Activated B cell treated with CpG ODN at 0.5 μM for 24 hours (primary cell): ENCODE results near the gene MRPS26. TPM values are rescaled to one million over a fixed set of nuclear protein-coding genes. Genes with fewer than 3 reads are reported as not detected.

Experiments
- ATAC-seq: fragments of 200-7000 bp; cut with Tn5 transposase; one replicate; pipeline ENCODE4 v1.10.0; 2021; ENCODE audit warnings: low read depth, mild to moderate bottlenecking, moderate library complexity
- CTCF ChIA-PET: fragments of 350-600 bp; sonication (Branson Sonifier 250); formaldehyde crosslinking; loops from one replicate; lab custom pipeline; 2021; ENCODE audit warnings: antibody characterized with exemption; lab: Charles Lee
- POLR2A ChIA-PET: fragments of 350-600 bp; sonication (Branson Sonifier 250); formaldehyde crosslinking; loops from one replicate; lab custom pipeline; 2021; ENCODE audit warnings: antibody characterized with exemption; lab: Charles Lee
- DNase-seq: peaks from one replicate; pipeline ENCODE4 v3.0.0; 2022
- H3K27ac Mint-ChIP-seq: one replicate; pipeline ENCODE4 v1.8.0; 2020; ENCODE audit warnings: mixed read lengths
- H3K27me3 Mint-ChIP-seq: one replicate; pipeline ENCODE4 v1.8.0; 2021; ENCODE audit warnings: mixed read lengths
- H3K36me3 Mint-ChIP-seq: one replicate; pipeline ENCODE4 v1.8.0; 2021; ENCODE audit warnings: low read depth, mixed read lengths
- H3K4me1 Mint-ChIP-seq: one replicate; pipeline ENCODE4 v1.8.0; 2021; ENCODE audit warnings: mixed read lengths
- H3K4me3 Mint-ChIP-seq: one replicate; pipeline ENCODE4 v1.8.0; 2020; ENCODE audit warnings: mild to moderate bottlenecking, mixed read lengths
- H3K9me3 Mint-ChIP-seq: one replicate; pipeline ENCODE4 v1.8.0; 2020; ENCODE audit warnings: mixed read lengths
- CTCF ChIP-seq: fragments of 200-600 bp; IDR thresholded peaks from one replicate; pipeline ENCODE4 v1.8.0; 2022; ENCODE audit warnings: antibody characterized with exemption, mild to moderate bottlenecking
- intact Hi-C: fragments of 100-400 bp; cut with micrococcal nuclease; formaldehyde crosslinking; loops from one replicate; pipeline ENCODE4 v1.15.1; 2024
- total RNA-seq: library from RNA; stranded (reverse); gene quantifications from 2 replicates; pipeline ENCODE4 v1.2.3, GENCODE V29; 2022

MRPS26 gene
- total RNA-seq, 1 donor from 2014 or later: 30.6 TPM

- ATAC-seq (no peak), DNase-seq (no peak)
- H3K9me3 Mint-ChIP-seq: no peaks in the 10 kb centered on the region
- intact Hi-C loops: loop anchor here (10.0 kb wide), 1 partner anchor 973 kb away; the partner anchor contains the start of gene RNF24
- H3K36me3 Mint-ChIP-seq: peaks cover 36% of the 10 kb centered on the region
- no peak overlapping the region for H3K4me3 Mint-ChIP-seq
- ChIA-PET CTCF (interaction anchor here (2.2 kb wide), 1 partner anchor 11 kb away, joined by 5 read pairs; no protein-coding TSS in a partner anchor), POLR2A (no interaction called here)
- no peak for TF ChIP-seq CTCF
- no peaks in the 10 kb centered on the region for H3K27me3 Mint-ChIP-seq
- peaks cover 12% of the 10 kb centered on the region for H3K4me1 Mint-ChIP-seq
- H3K27ac Mint-ChIP-seq: no peak overlapping the region
These were observed 3.9 kb upstream of the MRPS26 start for GRCh38 chr20:3041854-3042409.

GRCh38 chr20:3042625-3043024 is 3.2 kb upstream of the MRPS26 start:
- TF ChIP-seq CTCF: no peak
- DNase-seq (no peak), ATAC-seq (no peak)
- Mint-ChIP-seq H3K36me3 (peaks cover 30% of the 10 kb centered on the region), H3K27ac (no peak overlapping the region), H3K4me3 (no peak overlapping the region), H3K9me3 (no peaks in the 10 kb centered on the region), H3K4me1 (peaks cover 14% of the 10 kb centered on the region), H3K27me3 (no peaks in the 10 kb centered on the region)
- intact Hi-C loops: loop anchor here (10.0 kb wide), 1 partner anchor 972 kb away; the partner anchor contains the start of gene RNF24
- ChIA-PET CTCF (interaction anchor here (2.2 kb wide), 1 partner anchor 11 kb away, joined by 5 read pairs; no protein-coding TSS in a partner anchor), POLR2A (no interaction called here)

- Mint-ChIP-seq H3K9me3 (no peaks in the 10 kb centered on the region), H3K36me3 (peaks cover 30% of the 10 kb centered on the region), H3K4me3 (peak within 1 kb of the TSS; percentile 84), H3K27ac (no peak within 1 kb of the TSS), H3K27me3 (no peaks in the 10 kb centered on the region), H3K4me1 (peaks cover 14% of the 10 kb centered on the region)
- DNase-seq (no peak), ATAC-seq (no peak)
- no peak for TF ChIP-seq CTCF
- ChIA-PET POLR2A (no interaction called here), CTCF (no interaction called here)
- intact Hi-C loops: loop anchor here (10.0 kb wide), 1 partner anchor 971 kb away; the partner anchor contains the start of gene RNF24
These were observed 2.5 kb upstream of the MRPS26 start, which contains the start of gene GNRH2 for GRCh38 chr20:3043322-3043721. Gene GNRH2 (plus strand): TSS chr20:3043622. CDS start chr20:3044415, 793 bp downstream.

GRCh38 chr20:3044336-3044965 is 1.4 kb upstream of the MRPS26 start:
- ATAC-seq: no peak
- DNase-seq: no peak
- Mint-ChIP-seq H3K36me3 (peaks cover 28% of the 10 kb centered on the region), H3K4me1 (peaks cover 14% of the 10 kb centered on the region), H3K4me3 (peak overlapping the region; percentile 84), H3K9me3 (no peaks in the 10 kb centered on the region), H3K27me3 (no peaks in the 10 kb centered on the region), H3K27ac (peak overlapping the region; percentile 89)
- intact Hi-C loops: loop anchor here (2.0 to 10.0 kb wide), 3 partner anchors 48 to 970 kb away; partner anchors contain the start of gene RNF24
- CTCF ChIA-PET: no interaction called here
- TF ChIP-seq CTCF: no peak
- POLR2A ChIA-PET: interaction anchor here (1.0 to 2.1 kb wide), 5 partner anchors 11 to 241 kb away, joined by 3 to 5 read pairs (median 4); partner anchors contain the start of gene PTPRA
